Measurements from ENCODE around the gene SNN. TPM values are rescaled to one million over a fixed set of nuclear protein-coding genes. Genes with fewer than 3 reads are reported as not detected.

The SNN gene
- polyA plus RNA-seq, 2 donors: 8.7 to 11.7 TPM

DNA sequence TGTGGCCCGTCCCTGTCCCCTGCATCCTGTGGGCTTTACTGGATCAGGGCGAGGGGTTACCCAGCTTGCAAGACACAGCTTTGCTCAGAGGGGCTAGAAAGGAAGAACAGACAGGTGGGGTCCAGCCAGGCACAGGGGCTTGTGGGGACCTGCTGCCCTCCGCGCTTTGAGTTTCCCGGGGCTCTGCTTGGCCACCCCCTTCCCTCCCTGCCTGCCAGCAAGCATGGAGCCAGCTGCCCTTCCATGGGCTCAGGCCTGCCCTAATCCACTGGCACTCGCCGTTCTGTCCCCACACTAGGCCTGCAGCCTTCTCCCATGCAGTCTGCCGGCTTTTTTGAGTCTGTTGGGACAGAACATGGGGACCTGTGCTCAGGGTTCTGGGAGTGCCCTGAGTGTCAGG is 3.4 kb downstream of the SNN start:
- WGBS, 2 donors: 71 to 74% methylated on average over 8 of the region's 8 CpGs
- Histone ChIP-seq H3K4me1 (ENCODE audit: control insufficient read depth in 2 of 2, insufficient read depth in 2 of 2, low read length in 1 of 2) (peaks cover 5 to 67% of the 10 kb centered on the region in 2 donors), H3K27ac (ENCODE audit: low read depth in 2 of 2, low read length in 1 of 2) (no peak overlapping the region), H3K27me3 (ENCODE audit: control insufficient read depth in 1 of 2, insufficient read depth in 2 of 2, low read length in 2 of 2) (no peaks in the 10 kb centered on the region), H3K4me3 (ENCODE audit: low read depth in 1 of 2, low read length in 2 of 2) (no peak overlapping the region), H3K9me3 (ENCODE audit: control insufficient read depth in 2 of 2, insufficient read depth in 1 of 2, low read depth in 1 of 2, low read length in 1 of 2) (no peaks in the 10 kb centered on the region), H3K36me3 (ENCODE audit: control insufficient read depth in 2 of 2, insufficient read depth in 2 of 2, low read length in 1 of 2) (peaks cover 0 to 5% of the 10 kb centered on the region in 2 donors)

DNA sequence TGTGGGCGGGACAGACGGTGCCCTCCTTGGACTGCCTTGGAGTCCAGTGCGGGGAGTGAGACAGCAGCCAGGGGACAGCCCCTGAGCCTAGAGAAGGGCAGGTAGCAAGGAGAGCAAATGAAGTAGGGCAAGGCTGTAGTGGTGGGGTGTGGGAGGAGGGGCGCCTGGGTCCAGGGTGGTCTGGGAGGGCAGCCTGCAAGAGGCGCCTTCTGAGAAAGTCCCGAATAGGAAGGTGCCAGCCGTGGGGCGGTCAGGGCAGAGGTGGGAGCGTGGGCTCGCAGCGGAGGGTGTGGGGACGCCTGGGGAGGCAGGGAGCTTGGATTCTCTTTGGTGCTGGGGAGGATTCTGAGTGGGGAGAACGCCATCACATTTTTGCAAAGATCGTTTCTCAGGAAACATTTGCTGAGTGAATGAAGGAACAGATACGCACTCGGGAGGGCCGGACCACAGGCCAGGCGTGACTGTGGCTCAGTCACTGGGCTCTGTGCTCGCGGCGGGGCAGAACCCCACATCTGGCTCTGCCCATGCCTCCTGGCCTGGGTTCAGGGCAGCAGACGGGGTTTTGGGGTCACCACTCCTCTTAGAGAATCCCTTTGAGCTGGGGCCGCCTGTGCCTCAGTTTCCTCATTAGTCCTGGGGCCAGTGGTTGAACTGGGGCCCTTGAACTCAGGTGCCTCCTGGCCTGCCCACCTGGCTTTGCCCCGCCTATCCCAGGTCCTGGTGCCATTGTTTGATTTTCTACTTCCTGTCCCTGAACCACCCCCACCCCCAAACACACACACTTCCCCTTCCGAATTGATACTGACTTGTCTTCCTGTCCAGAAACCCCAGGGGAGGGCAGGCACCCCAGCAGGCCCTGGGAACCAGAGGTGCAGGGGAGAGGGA is 4.2 kb downstream of the SNN start:
- H3K27me3 ChIP-seq (ENCODE audit: control insufficient read depth in 1 of 2, insufficient read depth in 2 of 2, low read length in 2 of 2): no peaks in the 10 kb centered on the region
- WGBS, 2 donors: 79 to 82% methylated on average over 22 to 25 of the region's 25 CpGs
- H3K9me3 ChIP-seq (ENCODE audit: control insufficient read depth in 2 of 2, insufficient read depth in 1 of 2, low read depth in 1 of 2, low read length in 1 of 2): no peaks in the 10 kb centered on the region
- H3K27ac ChIP-seq (ENCODE audit: low read depth in 2 of 2, low read length in 1 of 2): peak overlapping the region in 1 of 2 donors; percentile 43
- peaks cover 5 to 70% of the 10 kb centered on the region in 2 donors for H3K4me1 ChIP-seq (ENCODE audit: control insufficient read depth in 2 of 2, insufficient read depth in 2 of 2, low read length in 1 of 2)
- H3K4me3 ChIP-seq (ENCODE audit: low read depth in 1 of 2, low read length in 2 of 2): no peak overlapping the region
- H3K36me3 ChIP-seq (ENCODE audit: control insufficient read depth in 2 of 2, insufficient read depth in 2 of 2, low read length in 1 of 2): peaks cover 0 to 7% of the 10 kb centered on the region in 2 donors

DNA sequence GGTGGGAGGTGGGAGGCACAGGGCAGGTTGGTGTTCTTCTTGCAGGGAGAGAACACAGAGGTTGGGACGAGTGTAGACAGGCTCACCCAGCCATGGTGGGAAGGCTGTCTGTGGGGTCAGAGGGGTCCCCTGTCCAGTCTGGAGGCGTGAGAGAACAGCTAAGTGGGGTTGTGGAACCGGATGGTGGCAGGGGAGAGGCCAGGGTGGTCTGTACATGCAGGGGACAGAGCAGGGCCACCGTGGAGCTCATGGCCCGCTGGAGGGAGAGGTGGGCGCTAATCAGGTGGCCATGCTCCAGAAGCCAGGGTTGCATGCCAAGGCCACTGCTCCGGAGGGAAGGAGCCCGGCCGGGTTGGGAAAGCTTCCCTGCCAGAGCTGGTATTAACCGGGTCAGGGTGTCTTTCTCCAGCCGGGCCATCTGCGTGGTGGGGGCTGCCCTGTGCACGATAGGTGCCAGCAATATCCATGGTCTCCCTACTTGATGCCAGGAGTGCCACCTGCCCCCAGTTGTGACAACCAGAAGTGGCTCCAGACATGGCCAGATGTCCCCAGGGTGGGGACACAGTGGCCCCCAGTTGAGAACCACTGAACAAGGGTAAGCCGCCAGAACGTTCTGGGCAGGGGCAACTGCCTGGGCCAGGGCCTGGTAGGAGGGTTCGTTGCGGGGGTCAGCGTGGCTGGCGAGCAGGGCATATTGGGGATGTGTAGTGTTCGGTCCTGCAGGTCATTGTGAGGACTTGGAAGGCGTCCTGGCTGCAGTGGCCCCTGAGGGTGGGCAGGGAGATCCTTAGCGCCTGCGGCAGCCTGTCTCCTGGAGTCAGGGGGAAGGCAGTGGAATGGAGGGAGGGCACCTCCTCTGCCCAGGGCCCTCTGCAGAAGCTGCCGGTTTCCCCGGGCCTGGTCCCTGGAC is 5.1 kb downstream of the SNN start:
- Histone ChIP-seq H3K27ac (ENCODE audit: low read depth in 2 of 2, low read length in 1 of 2) (peak overlapping the region in 1 of 2 donors; percentile 43), H3K36me3 (ENCODE audit: control insufficient read depth in 2 of 2, insufficient read depth in 2 of 2, low read length in 1 of 2) (peaks cover 3 to 15% of the 10 kb centered on the region in 2 donors), H3K27me3 (ENCODE audit: control insufficient read depth in 1 of 2, insufficient read depth in 2 of 2, low read length in 2 of 2) (no peaks in the 10 kb centered on the region), H3K4me3 (ENCODE audit: low read depth in 1 of 2, low read length in 2 of 2) (no peak overlapping the region), H3K4me1 (ENCODE audit: control insufficient read depth in 2 of 2, insufficient read depth in 2 of 2, low read length in 1 of 2) (peaks cover 10 to 75% of the 10 kb centered on the region in 2 donors), H3K9me3 (ENCODE audit: control insufficient read depth in 2 of 2, insufficient read depth in 1 of 2, low read depth in 1 of 2, low read length in 1 of 2) (no peaks in the 10 kb centered on the region)
- WGBS, 2 donors: 58 to 62% methylated on average over 22 to 25 of the region's 25 CpGs

DNA sequence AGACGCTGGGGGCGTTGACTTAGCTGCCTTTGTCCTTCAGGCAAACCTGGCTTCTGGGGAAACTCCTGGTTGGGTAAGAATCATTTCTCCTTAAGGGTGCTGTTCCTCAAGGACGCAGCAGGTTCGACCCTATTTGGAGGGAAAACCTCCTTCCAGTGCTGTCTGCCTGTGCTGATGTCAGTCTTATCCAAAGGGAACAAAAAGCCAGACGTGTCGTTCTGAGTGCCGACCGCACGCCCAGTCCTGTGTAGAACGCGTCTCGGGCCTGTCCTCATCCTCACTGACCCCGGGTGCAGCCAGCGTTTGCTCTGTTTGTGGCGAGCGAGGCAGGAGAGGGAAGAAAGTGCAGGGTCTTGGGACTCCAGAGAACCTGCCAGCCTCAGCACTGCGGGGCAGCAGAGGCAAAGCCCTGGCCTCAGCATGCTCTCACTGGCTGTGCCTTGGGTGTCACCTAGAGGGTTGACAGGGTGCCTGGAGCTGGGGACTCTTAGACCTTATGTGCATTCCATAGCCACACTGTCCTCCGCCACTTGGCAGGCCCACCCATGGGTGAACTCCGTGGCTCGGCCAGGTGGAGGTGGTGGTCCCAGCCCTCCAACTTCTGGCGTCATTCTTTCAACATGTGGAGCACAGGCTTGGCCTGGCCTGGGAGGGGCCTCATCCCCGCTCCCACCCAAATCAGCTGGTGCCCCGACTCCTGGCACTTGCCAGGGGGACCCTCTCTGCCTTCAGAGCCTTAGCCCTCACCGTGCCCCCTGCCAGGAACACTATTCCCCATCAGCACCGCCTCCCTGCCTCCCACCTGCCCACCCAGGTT is 6.0 kb downstream of the SNN start:
- 68 to 78% methylated on average over 25 of the region's 25 CpGs for WGBS, 2 donors
- Histone ChIP-seq H3K4me1 (ENCODE audit: control insufficient read depth in 2 of 2, insufficient read depth in 2 of 2, low read length in 1 of 2) (peaks cover 10 to 75% of the 10 kb centered on the region in 2 donors), H3K27me3 (ENCODE audit: control insufficient read depth in 1 of 2, insufficient read depth in 2 of 2, low read length in 2 of 2) (no peaks in the 10 kb centered on the region), H3K4me3 (ENCODE audit: low read depth in 1 of 2, low read length in 2 of 2) (no peak overlapping the region), H3K27ac (ENCODE audit: low read depth in 2 of 2, low read length in 1 of 2) (peak overlapping the region in 1 of 2 donors; percentile 53), H3K9me3 (ENCODE audit: control insufficient read depth in 2 of 2, insufficient read depth in 1 of 2, low read depth in 1 of 2, low read length in 1 of 2) (no peaks in the 10 kb centered on the region), H3K36me3 (ENCODE audit: control insufficient read depth in 2 of 2, insufficient read depth in 2 of 2, low read length in 1 of 2) (peaks cover 3 to 20% of the 10 kb centered on the region in 2 donors)

DNA sequence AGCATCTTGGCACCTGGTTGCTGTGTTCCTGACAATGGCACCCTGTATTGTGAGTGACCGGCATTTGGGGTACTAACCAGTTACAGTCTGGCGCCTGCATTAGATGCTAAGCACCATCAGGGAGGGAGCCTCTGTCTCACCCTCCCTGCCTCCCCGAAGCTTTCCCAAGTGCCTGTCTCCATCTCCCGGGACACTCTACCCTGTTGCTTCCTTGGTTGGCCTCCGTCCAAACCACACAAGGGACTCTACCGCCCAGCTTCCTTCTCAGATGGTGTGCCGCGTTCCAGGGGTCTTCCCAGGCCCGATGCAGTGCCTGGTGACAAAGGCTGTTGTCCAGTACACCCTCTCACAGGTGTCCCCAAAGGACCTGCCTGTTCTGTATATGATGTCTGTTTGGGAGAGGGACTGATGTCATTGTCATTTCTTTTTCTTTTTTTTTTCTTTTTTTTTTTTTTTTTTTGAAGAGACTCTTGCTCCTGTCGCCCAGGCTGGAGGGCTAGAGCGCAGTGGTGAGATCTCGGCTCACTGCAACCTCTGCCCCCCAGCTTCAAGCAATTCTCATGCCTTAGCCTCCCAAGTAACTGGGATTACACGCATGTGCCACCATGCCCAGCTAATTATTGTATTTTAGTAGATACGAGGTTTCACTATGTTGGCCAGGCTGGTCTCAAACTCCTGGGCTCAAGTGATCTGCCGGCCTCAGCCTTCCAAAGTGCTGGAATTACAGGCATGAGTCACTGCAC is 6.7 kb downstream of the SNN start:
- peak overlapping the region in 1 of 2 donors; percentile 53 for H3K27ac ChIP-seq (ENCODE audit: low read depth in 2 of 2, low read length in 1 of 2)
- H3K4me1 ChIP-seq (ENCODE audit: control insufficient read depth in 2 of 2, insufficient read depth in 2 of 2, low read length in 1 of 2): peaks cover 10 to 70% of the 10 kb centered on the region in 2 donors

DNA sequence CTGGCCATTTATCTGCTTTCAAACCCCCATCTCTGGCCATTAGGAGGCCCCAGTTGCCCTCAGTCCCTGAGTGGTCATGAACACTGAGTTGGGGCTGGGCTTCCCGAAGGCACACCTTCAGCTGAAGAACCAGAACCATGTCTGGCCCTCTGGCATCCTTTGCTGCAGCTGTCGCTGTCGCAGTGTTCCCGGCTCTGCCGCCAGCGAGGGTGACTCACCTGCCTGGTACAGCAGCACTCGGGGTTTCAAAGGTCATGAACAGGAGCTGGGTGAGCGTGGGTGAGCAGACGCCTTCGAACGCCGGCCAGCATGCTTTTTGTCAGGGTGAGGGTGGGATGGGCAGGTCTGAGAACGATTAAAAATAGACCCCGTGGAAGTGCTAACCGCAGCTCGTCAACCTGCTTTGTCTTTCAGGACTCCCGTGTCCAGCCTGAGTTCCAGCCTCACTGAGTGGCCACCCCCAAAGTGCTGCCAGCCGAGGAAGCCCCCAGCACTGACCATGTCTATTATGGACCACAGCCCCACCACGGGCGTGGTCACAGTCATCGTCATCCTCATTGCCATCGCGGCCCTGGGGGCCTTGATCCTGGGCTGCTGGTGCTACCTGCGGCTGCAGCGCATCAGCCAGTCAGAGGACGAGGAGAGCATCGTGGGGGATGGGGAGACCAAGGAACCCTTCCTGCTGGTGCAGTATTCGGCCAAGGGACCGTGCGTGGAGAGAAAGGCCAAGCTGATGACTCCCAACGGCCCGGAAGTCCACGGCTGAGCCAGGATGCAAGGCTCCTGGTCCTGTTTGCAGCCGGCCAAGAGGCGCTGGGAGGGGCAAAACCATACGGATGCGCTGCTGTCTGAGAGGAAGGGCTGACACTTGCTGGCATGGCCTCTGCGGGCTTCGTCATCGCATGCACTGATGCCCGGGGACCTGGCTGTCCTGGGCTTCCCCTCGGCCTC is 7.6 kb downstream of the SNN start:
- WGBS, 2 donors: 57 to 58% methylated on average over 42 of the region's 42 CpGs
- Histone ChIP-seq H3K4me3 (ENCODE audit: low read depth in 1 of 2, low read length in 2 of 2) (no peak overlapping the region), H3K36me3 (ENCODE audit: control insufficient read depth in 2 of 2, insufficient read depth in 2 of 2, low read length in 1 of 2) (peaks cover 3 to 30% of the 10 kb centered on the region in 2 donors), H3K4me1 (ENCODE audit: control insufficient read depth in 2 of 2, insufficient read depth in 2 of 2, low read length in 1 of 2) (peaks cover 7 to 61% of the 10 kb centered on the region in 2 donors), H3K27ac (ENCODE audit: low read depth in 2 of 2, low read length in 1 of 2) (peak overlapping the region; percentile 74 to 75), H3K27me3 (ENCODE audit: control insufficient read depth in 1 of 2, insufficient read depth in 2 of 2, low read length in 2 of 2) (no peaks in the 10 kb centered on the region), H3K9me3 (ENCODE audit: control insufficient read depth in 2 of 2, insufficient read depth in 1 of 2, low read depth in 1 of 2, low read length in 1 of 2) (no peaks in the 10 kb centered on the region)

More for the DNA sequence above, 6.7 kb downstream of the SNN start:
- 40 to 53% methylated on average over 15 of the region's 15 CpGs for WGBS, 2 donors
- H3K9me3 ChIP-seq (ENCODE audit: control insufficient read depth in 2 of 2, insufficient read depth in 1 of 2, low read depth in 1 of 2, low read length in 1 of 2): no peaks in the 10 kb centered on the region
- peaks cover 3 to 27% of the 10 kb centered on the region in 2 donors for H3K36me3 ChIP-seq (ENCODE audit: control insufficient read depth in 2 of 2, insufficient read depth in 2 of 2, low read length in 1 of 2)
- H3K27me3 ChIP-seq (ENCODE audit: control insufficient read depth in 1 of 2, insufficient read depth in 2 of 2, low read length in 2 of 2): no peaks in the 10 kb centered on the region
- no peak overlapping the region for H3K4me3 ChIP-seq (ENCODE audit: low read depth in 1 of 2, low read length in 2 of 2)

DNA sequence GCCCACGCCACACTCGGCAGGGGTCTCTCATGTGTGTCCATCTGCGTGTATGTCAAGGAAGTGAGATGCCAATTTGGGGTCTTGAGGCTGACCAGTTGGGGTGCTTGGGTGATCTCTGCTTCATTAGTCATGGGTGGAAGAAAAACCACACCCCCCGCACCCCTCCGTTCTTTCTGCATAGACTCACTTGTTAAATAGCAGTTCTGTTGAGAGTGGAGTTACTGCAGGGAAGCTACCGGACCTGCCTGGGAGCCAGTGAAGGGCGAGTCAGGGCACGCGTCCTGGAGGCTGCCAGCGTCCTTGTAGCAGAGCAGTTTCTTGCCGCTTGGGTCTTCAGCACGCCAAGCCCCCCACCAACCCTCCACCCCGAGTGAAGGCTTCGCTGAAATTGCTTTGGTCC is 8.5 kb downstream of the SNN start:
- Histone ChIP-seq H3K27me3 (ENCODE audit: control insufficient read depth in 1 of 2, insufficient read depth in 2 of 2, low read length in 2 of 2) (no peaks in the 10 kb centered on the region), H3K9me3 (ENCODE audit: control insufficient read depth in 2 of 2, insufficient read depth in 1 of 2, low read depth in 1 of 2, low read length in 1 of 2) (no peaks in the 10 kb centered on the region), H3K36me3 (ENCODE audit: control insufficient read depth in 2 of 2, insufficient read depth in 2 of 2, low read length in 1 of 2) (peaks cover 3 to 30% of the 10 kb centered on the region in 2 donors), H3K4me3 (ENCODE audit: low read depth in 1 of 2, low read length in 2 of 2) (peak overlapping the region in 1 of 2 donors; percentile 7), H3K27ac (ENCODE audit: low read depth in 2 of 2, low read length in 1 of 2) (peak overlapping the region; percentile 74 to 75), H3K4me1 (ENCODE audit: control insufficient read depth in 2 of 2, insufficient read depth in 2 of 2, low read length in 1 of 2) (peaks cover 7 to 57% of the 10 kb centered on the region in 2 donors)
- 52 to 72% methylated on average over 14 of the region's 14 CpGs for WGBS, 2 donors

DNA sequence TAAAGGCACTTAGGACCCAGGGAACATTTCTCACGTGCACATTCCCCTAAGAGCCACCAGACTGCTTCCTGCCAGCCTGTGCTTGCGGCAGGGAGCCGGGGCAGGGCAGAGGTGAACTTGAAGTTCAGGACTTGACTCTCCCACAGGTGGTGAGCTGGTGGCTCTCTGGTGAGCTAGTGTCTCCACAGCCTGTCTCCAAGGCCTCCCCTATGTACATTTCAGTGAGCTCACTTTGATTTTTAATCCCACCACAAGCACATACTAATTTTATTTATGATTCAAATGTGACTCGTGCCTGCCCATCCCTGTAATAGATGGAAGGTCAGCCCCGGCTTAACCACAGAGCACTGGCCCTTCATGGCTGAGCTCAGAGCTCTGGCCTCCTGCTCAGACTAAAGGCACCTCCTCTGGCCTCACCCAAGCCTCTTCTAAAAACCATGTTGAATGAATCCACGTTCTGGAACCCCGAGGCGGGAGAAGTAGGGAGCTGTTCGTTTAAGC is 9.2 kb downstream of the SNN start:
- no peaks in the 10 kb centered on the region for H3K9me3 ChIP-seq (ENCODE audit: control insufficient read depth in 2 of 2, insufficient read depth in 1 of 2, low read depth in 1 of 2, low read length in 1 of 2)
- H3K4me3 ChIP-seq (ENCODE audit: low read depth in 1 of 2, low read length in 2 of 2): no peak overlapping the region
- H3K4me1 ChIP-seq (ENCODE audit: control insufficient read depth in 2 of 2, insufficient read depth in 2 of 2, low read length in 1 of 2): peaks cover 9 to 51% of the 10 kb centered on the region in 2 donors
- H3K27me3 ChIP-seq (ENCODE audit: control insufficient read depth in 1 of 2, insufficient read depth in 2 of 2, low read length in 2 of 2): no peaks in the 10 kb centered on the region
- 39 to 54% methylated on average over 9 of the region's 9 CpGs for WGBS, 2 donors
- peaks cover 3 to 33% of the 10 kb centered on the region in 2 donors for H3K36me3 ChIP-seq (ENCODE audit: control insufficient read depth in 2 of 2, insufficient read depth in 2 of 2, low read length in 1 of 2)
- H3K27ac ChIP-seq (ENCODE audit: low read depth in 2 of 2, low read length in 1 of 2): peak overlapping the region; percentile 74 to 75

Data from esophagus (tissue), 2 donors.